Nephron (organoid): ENCODE measurements around the gene COL4A1.

Source experiments
- H3K27ac Mint-ChIP-seq, 3 experiments: 2 replicates each; pipeline ENCODE4 v1.8.0; 2020; ENCODE audit warnings: mixed read lengths in 3 of 3, mild to moderate bottlenecking in 2 of 3, moderate library complexity in 1 of 3
- H3K27me3 Mint-ChIP-seq: 2 replicates; pipeline ENCODE4 v1.8.0; 2021; ENCODE audit warnings: low read depth, mild to moderate bottlenecking, moderate library complexity, mixed read lengths
- H3K36me3 Mint-ChIP-seq: 2 replicates; pipeline ENCODE4 v1.8.0; 2020; ENCODE audit warnings: low read depth, mixed read lengths
- H3K4me1 Mint-ChIP-seq: 2 replicates; pipeline ENCODE4 v1.8.0; 2020; ENCODE audit warnings: mixed read lengths
- H3K4me3 Mint-ChIP-seq, 3 experiments: 2 replicates each; pipeline ENCODE4 v1.8.0; 2020; ENCODE audit warnings: mild to moderate bottlenecking in 3 of 3, mixed read lengths in 3 of 3, moderate library complexity in 2 of 3
- H3K9me3 Mint-ChIP-seq: 2 replicates; pipeline ENCODE4 v1.8.0; 2020; ENCODE audit warnings: mixed read lengths
- TF ChIP-seq, protein P1 (sequence below), 3 experiments: fragments of 200-600 bp; sonication (generic); IDR thresholded peaks; one replicate each; pipeline ENCODE4 v1.5.0; 2021; ENCODE audit warnings: antibody characterized with exemption in 3 of 3; ENCODE audit not compliant: unreplicated experiment in 3 of 3

The COL4A1 gene

DNA sequence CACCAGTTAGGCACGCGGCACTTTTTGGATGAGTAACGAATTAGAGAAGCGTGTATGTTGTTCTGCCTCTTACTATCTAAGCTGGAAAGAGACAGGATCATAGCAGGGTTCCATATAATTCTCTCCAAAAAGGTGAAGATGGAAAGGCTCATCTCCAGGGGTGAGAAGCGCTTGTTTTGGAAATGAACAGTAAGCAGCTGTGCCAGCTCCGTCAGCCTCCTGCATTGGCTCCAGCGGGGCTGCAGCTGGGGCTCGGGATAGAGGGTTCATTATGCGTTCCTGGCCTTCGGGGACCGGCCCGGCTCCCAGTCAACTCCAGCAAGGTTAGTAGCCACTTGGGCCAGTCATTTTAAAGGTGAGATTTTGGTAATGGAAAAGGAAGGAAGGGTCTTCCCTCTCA, 155.5 kb downstream of the COL4A1 start:
- no peak overlapping the region for H3K27ac Mint-ChIP-seq
- peaks cover 60% of the 10 kb centered on the region for H3K36me3 Mint-ChIP-seq
- TF ChIP-seq, protein P1, sequence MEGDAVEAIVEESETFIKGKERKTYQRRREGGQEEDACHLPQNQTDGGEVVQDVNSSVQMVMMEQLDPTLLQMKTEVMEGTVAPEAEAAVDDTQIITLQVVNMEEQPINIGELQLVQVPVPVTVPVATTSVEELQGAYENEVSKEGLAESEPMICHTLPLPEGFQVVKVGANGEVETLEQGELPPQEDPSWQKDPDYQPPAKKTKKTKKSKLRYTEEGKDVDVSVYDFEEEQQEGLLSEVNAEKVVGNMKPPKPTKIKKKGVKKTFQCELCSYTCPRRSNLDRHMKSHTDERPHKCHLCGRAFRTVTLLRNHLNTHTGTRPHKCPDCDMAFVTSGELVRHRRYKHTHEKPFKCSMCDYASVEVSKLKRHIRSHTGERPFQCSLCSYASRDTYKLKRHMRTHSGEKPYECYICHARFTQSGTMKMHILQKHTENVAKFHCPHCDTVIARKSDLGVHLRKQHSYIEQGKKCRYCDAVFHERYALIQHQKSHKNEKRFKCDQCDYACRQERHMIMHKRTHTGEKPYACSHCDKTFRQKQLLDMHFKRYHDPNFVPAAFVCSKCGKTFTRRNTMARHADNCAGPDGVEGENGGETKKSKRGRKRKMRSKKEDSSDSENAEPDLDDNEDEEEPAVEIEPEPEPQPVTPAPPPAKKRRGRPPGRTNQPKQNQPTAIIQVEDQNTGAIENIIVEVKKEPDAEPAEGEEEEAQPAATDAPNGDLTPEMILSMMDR (IDR thresholded peaks at IDR 0.05; ENCODE audit: unreplicated experiment in 3 of 3): no peak
- H3K4me3 Mint-ChIP-seq: no peak overlapping the region
- H3K27me3 Mint-ChIP-seq: no peaks in the 10 kb centered on the region
- H3K4me1 Mint-ChIP-seq: peaks cover 7% of the 10 kb centered on the region
- no peaks in the 10 kb centered on the region for H3K9me3 Mint-ChIP-seq

DNA sequence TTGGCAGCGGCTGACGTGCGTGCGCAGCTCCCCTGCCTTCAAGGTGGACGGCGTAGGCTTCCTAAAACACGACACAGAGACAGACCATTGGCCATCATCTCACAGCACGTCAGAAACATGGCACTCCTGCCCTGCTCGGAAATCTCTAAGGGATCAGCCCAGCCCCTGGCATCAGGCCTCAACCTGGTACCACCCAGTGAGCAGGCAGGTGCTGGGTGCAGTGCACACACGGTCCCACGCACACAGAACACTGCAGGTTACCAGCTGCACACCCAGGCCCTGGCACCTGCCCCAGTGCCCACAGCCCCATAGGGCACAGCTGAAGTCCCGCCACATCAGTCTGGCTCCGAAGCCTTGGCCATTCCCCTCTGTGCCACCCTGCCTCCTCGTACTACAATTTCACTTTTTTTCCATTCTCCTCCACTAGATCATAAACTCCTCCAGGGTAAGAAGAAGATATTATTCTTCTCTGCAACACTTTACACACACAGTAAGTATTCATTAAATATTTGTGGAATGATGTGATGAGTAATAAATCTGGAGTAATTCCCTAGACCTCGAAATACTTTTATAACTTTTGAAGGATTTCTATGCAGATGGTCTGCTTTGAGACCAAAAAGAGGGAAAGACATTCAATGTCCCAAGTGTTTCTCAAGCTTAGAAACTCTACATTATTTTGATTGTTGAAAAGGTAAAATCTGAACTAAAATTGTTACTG, 156.4 kb downstream of the COL4A1 start:
- no peaks in the 10 kb centered on the region for H3K4me1 Mint-ChIP-seq
- no peak overlapping the region for H3K27ac Mint-ChIP-seq
- H3K9me3 Mint-ChIP-seq: no peaks in the 10 kb centered on the region
- no peak overlapping the region for H3K4me3 Mint-ChIP-seq
- H3K27me3 Mint-ChIP-seq: no peaks in the 10 kb centered on the region
- peaks cover 56% of the 10 kb centered on the region for H3K36me3 Mint-ChIP-seq
- TF ChIP-seq, protein P1 (IDR thresholded peaks at IDR 0.05; ENCODE audit: unreplicated experiment in 3 of 3): no peak

DNA sequence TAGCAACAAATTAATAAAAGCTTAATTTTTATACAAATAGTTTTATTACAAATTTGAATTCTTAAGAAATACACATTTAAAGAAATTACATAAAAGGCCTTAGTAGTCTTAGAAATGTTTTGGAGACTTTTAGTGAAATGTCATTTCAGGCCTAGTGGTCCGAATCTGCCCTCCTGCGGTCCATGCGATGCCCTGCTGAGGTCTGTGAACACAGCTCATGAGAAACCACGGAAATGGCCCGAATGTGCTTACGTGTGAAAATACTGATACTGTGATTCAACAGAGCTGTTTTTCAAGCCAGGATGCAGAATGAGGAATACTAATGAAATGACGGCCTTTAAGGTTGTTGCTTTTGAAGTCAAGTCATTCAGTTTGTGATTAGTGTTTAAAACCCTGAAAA, 157.9 kb downstream of the COL4A1 start:
- Mint-ChIP-seq H3K36me3 (peaks cover 48% of the 10 kb centered on the region), H3K4me3 (no peak overlapping the region), H3K9me3 (no peaks in the 10 kb centered on the region), H3K27ac (no peak overlapping the region), H3K27me3 (no peaks in the 10 kb centered on the region), H3K4me1 (no peaks in the 10 kb centered on the region)
- TF ChIP-seq, protein P1 (IDR thresholded peaks at IDR 0.05; ENCODE audit: unreplicated experiment in 3 of 3): no peak

DNA sequence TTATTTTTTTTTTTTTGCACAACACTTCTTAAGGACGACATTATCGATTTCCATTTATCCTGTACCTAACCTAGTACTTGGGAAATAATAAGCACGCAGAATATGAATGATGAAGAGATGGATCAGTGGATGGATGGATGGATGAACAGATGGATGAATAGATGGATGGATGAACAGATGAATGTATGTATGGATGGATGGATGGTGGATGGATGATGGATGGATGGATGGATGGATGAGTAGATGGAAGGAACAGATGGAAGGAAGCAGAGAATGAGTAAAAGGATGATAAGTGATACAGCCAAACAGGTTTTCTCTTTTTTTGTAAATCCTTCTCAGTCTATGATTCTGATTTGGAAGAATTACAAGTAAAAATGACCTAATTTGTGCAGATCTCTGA, 166.9 kb downstream of the COL4A1 start:
- TF ChIP-seq, protein P1 (IDR thresholded peaks at IDR 0.05; ENCODE audit: unreplicated experiment in 3 of 3): no peak
- Mint-ChIP-seq H3K27ac (no peak overlapping the region), H3K27me3 (peaks cover 40% of the 10 kb centered on the region), H3K4me3 (peak overlapping the region; percentile 7 to 37 (median 27)), H3K36me3 (peaks cover 12% of the 10 kb centered on the region), H3K4me1 (peaks cover 19% of the 10 kb centered on the region), H3K9me3 (peaks cover 20% of the 10 kb centered on the region)

DNA sequence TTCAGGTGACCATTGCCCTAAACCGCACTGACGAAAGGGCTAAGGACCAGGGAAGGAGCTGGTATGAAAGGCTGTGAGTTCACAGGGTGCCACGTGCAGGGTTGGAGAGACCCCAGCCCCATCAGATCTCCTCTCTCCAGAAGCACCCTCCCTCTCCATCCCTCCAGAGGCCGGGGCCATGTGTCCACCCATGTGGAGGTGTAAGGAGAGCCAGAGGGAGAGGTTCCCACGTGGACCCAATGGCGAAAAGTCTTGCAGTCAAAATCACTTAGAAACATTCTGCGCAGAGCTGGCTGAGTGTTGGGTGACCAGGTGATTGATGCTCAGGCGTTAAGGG, 168.3 kb downstream of the COL4A1 start:
- peaks cover 12% of the 10 kb centered on the region for H3K36me3 Mint-ChIP-seq
- H3K27me3 Mint-ChIP-seq: peaks cover 45% of the 10 kb centered on the region
- no peak overlapping the region for H3K27ac Mint-ChIP-seq
- peak overlapping the region; percentile 59 to 71 (median 67) for H3K4me3 Mint-ChIP-seq
- peaks cover 29% of the 10 kb centered on the region for H3K4me1 Mint-ChIP-seq
- peaks cover 17% of the 10 kb centered on the region for H3K9me3 Mint-ChIP-seq
- TF ChIP-seq, protein P1 (IDR thresholded peaks at IDR 0.05; ENCODE audit: unreplicated experiment in 3 of 3): no peak
